Esophagus (tissue), 2 donors: ENCODE results near the gene KCNQ5. TPM values are rescaled to one million over a fixed set of nuclear protein-coding genes. Genes with fewer than 3 reads are reported as not detected.

Source experiments
- H3K27ac ChIP-seq, 2 donors: one replicate each; pipeline ENCODE4 v1.5.1; 2013; ENCODE audit warnings: low read depth in 2 of 2, mild to moderate bottlenecking in 2 of 2, inconsistent platforms in 1 of 2, low read length in 1 of 2, moderate library complexity in 1 of 2
- H3K27me3 ChIP-seq, 2 donors: one replicate each; pipeline ENCODE4 v1.6.1; 2013; ENCODE audit warnings: low read length in 2 of 2, control low read depth in 1 of 2, mild to moderate bottlenecking in 1 of 2; ENCODE audit not compliant: insufficient read depth in 2 of 2, control insufficient read depth in 1 of 2
- H3K36me3 ChIP-seq, 2 donors: one replicate each; pipeline ENCODE4 v1.6.1; 2013; ENCODE audit warnings: low read length in 1 of 2; ENCODE audit not compliant: control insufficient read depth in 2 of 2, insufficient read depth in 2 of 2
- H3K4me1 ChIP-seq, 2 donors: one replicate each; pipeline ENCODE4 v1.6.1; 2013; ENCODE audit warnings: low read length in 1 of 2; ENCODE audit not compliant: control insufficient read depth in 2 of 2, insufficient read depth in 2 of 2
- H3K4me3 ChIP-seq, 2 donors: one replicate each; pipeline ENCODE4 v1.5.1; 2013; ENCODE audit warnings: low read length in 2 of 2, mild to moderate bottlenecking in 2 of 2, low read depth in 1 of 2, moderate library complexity in 1 of 2
- H3K9me3 ChIP-seq, 2 donors: one replicate each; pipeline ENCODE4 v1.6.1; 2013; ENCODE audit warnings: mild to moderate bottlenecking in 2 of 2, low read depth in 1 of 2, low read length in 1 of 2, moderate library complexity in 1 of 2; ENCODE audit not compliant: control insufficient read depth in 2 of 2, insufficient read depth in 1 of 2
- WGBS, 2 donors: extraction: QIAGEN DNeasy Blood & Tissue Kit; methylation state at CpG; one replicate each; pipeline ENCODE4 v1.1.7; 2013; 5-methylcytosine and 5-hydroxymethylcytosine counted together
- polyA plus RNA-seq, 2 donors: library from polyadenylated mRNA; stranded (reverse); fragments of 200-250 nt; gene quantifications; one replicate each; pipeline ENCODE4 v1.2.3, GENCODE V29; 2013
- donor health status: healthy with polysubstance abuse.
- donor health status: Bipolar disorder and iron deficiency.

The KCNQ5 gene
- polyA plus RNA-seq, 2 donors, result 0.18 to 0.22 TPM

DNA sequence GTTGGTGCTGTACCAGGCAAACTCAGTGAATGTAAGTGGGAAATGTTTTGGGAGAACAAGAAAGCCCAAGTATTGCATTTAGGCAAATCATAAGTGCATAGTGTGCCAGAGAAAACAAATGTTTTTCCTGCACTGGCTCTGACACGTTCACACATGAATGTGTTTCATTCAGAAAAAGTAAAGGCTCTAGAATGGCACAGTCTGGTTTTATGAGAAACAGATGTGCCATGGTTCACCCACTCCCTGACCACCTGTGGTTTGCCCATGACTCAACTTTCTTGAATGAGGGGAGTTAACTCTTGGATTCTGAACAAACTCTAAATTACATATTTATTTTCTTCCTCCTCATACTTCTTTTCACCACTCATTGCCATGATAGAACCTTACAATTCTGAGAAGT is 126.9 kb downstream of the KCNQ5 start:
- Histone ChIP-seq H3K4me3 (no peak overlapping the region), H3K4me1 (no peaks in the 10 kb centered on the region), H3K36me3 (no peaks in the 10 kb centered on the region), H3K27ac (no peak overlapping the region), H3K27me3 (no peaks in the 10 kb centered on the region), H3K9me3 (no peaks in the 10 kb centered on the region)
- WGBS, 2 donors, result 24 to 38% methylated on average over 1 of the region's 1 CpG

DNA sequence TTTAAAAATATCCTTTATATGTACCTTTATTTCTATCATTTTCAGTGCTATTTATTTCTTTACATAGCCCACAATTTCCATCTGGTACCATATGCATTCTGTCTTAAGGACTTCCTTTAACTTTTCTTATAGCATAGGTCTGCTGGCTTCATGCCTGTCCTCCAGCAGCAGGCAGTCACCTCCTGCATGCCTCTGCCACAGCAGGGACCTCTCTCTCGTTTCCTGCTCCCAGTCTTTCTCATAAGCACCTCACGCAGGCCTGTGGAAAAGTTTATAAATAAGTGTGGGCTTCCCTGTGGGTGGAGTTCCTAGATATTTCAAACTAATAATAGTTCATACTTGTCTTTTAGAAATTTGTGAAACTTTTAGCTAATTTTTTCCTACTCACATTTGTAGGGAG is 133.9 kb downstream of the KCNQ5 start:
- H3K27ac ChIP-seq, result no peak overlapping the region
- no peaks in the 10 kb centered on the region for H3K27me3 ChIP-seq
- H3K36me3 ChIP-seq, result no peaks in the 10 kb centered on the region
- H3K4me3 ChIP-seq, result no peak overlapping the region
- no peaks in the 10 kb centered on the region for H3K9me3 ChIP-seq
- H3K4me1 ChIP-seq, result no peaks in the 10 kb centered on the region
- WGBS, 2 donors, result 74 to 81% methylated on average over 2 of the region's 2 CpGs

DNA sequence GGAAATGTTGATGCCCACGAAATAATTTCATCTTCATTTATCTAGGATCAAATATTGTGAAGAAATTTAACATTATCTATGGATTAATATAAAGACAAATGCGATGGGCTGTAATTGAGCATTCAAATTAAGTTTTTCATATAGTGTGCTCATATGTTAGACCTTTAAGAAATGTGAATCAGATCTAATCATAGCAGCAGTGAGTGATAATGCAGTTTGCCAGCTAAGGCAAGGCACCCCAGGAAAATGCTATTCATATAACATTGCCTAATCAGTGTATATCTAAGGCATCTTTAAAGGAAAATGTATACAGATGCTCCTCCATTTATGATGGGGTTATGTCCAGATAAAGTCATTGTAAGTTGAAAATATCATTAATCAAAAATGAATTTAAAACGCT is 135.2 kb downstream of the KCNQ5 start:
- Histone ChIP-seq H3K36me3 (no peaks in the 10 kb centered on the region), H3K27me3 (no peaks in the 10 kb centered on the region), H3K4me3 (no peak overlapping the region), H3K9me3 (no peaks in the 10 kb centered on the region), H3K27ac (no peak overlapping the region), H3K4me1 (no peaks in the 10 kb centered on the region)
- WGBS, 2 donors, result 91 to 93% methylated on average over 3 of the region's 3 CpGs

DNA sequence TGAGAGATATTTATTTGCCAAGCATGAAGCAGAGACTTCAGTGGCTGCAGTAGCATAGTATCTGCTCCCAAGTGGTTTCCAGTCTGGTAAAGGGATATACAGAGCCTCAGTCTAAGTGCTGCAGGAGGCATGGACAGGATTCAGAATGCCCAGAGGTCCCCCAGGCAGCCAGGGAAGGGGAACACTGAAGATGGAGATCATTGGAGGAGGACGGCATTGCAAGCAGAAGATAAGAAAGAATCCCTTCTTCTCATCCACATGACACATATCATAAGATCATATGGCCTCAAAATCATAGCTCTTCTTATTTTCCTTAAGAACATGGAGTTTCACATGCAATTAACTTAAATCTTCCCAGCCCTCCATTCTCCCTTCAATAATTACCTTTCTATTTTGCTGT is 136.1 kb downstream of the KCNQ5 start:
- no peaks in the 10 kb centered on the region for H3K9me3 ChIP-seq
- H3K27ac ChIP-seq, result no peak overlapping the region
- H3K27me3 ChIP-seq, result no peaks in the 10 kb centered on the region
- no peaks in the 10 kb centered on the region for H3K36me3 ChIP-seq
- H3K4me3 ChIP-seq, result no peak overlapping the region
- WGBS, 2 donors, result 93 to 97% methylated on average over 1 of the region's 1 CpG
- no peaks in the 10 kb centered on the region for H3K4me1 ChIP-seq

DNA sequence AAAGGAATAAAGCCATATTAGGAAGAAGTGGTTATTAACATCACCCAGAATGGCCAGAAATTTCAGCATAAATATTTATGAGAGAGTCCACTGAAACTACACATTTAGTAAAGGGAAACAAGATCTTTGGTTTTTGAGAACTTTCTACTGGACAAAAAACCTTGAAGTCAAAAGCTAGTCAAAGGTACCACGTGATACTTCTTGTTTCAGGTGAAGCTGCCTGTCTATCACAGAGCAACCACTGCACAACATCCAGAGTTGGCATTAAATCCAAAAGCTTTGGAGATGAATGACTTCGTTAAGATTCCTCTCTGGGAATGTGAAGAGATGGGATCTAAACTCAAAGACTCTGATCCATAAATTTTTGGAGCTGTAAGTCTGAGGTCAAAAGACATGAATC is 137.0 kb downstream of the KCNQ5 start:
- Histone ChIP-seq H3K4me1 (no peaks in the 10 kb centered on the region), H3K27me3 (no peaks in the 10 kb centered on the region), H3K27ac (no peak overlapping the region), H3K9me3 (no peaks in the 10 kb centered on the region), H3K4me3 (no peak overlapping the region), H3K36me3 (no peaks in the 10 kb centered on the region)
- 53 to 54% methylated on average over 2 of the region's 2 CpGs for WGBS, 2 donors

GRCh38 chr6:72760114-72760793 is 138.4 kb downstream of the KCNQ5 start:
- no peaks in the 10 kb centered on the region for H3K4me1 ChIP-seq
- no peaks in the 10 kb centered on the region for H3K27me3 ChIP-seq
- no peaks in the 10 kb centered on the region for H3K9me3 ChIP-seq
- no peak overlapping the region for H3K4me3 ChIP-seq
- H3K36me3 ChIP-seq, result no peaks in the 10 kb centered on the region
- WGBS, 2 donors, result 29 to 40% methylated on average over 3 to 4 of the region's 4 CpGs
- no peak overlapping the region for H3K27ac ChIP-seq

DNA sequence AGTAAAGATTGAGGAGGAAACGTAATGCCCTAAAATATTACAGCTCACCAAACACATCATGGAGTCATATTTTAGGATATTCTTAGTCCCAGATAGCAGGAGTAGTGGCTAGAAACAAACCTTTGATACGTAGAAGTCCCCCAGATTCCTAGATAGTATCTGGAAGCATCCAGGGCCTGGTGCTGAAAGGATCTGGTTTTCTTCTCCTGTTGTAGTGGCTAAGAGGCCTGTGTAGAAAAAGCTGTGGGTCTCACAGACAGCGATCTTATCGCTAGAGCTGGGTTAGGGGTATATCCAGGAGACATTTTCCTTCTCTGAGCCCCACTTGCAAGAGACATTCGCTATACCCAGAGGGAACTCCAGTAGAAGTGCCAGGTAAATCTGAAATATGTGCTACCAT is 139.9 kb downstream of the KCNQ5 start:
- Histone ChIP-seq H3K27ac (no peak overlapping the region), H3K9me3 (no peaks in the 10 kb centered on the region), H3K36me3 (no peaks in the 10 kb centered on the region), H3K4me3 (no peak overlapping the region), H3K27me3 (no peaks in the 10 kb centered on the region), H3K4me1 (no peaks in the 10 kb centered on the region)
- WGBS, 2 donors, result 93% methylated on average over 5 of the region's 5 CpGs

- Histone ChIP-seq H3K4me1 (no peaks in the 10 kb centered on the region), H3K27ac (no peak overlapping the region), H3K9me3 (no peaks in the 10 kb centered on the region), H3K4me3 (no peak overlapping the region), H3K36me3 (no peaks in the 10 kb centered on the region), H3K27me3 (no peaks in the 10 kb centered on the region)
- 86 to 90% methylated on average over 1 of the region's 1 CpG for WGBS, 2 donors
Observed at GRCh38 chr6:72769459-72770125, 147.7 kb downstream of the KCNQ5 start.

- Histone ChIP-seq H3K4me3 (no peak overlapping the region), H3K9me3 (no peaks in the 10 kb centered on the region), H3K36me3 (no peaks in the 10 kb centered on the region), H3K27me3 (no peaks in the 10 kb centered on the region), H3K27ac (no peak overlapping the region), H3K4me1 (no peaks in the 10 kb centered on the region)
- 83 to 85% methylated on average over 3 of the region's 3 CpGs for WGBS, 2 donors
Observed at GRCh38 chr6:72770959-72771358, 149.1 kb downstream of the KCNQ5 start.

- no peak overlapping the region for H3K27ac ChIP-seq
- H3K9me3 ChIP-seq, result no peaks in the 10 kb centered on the region
- WGBS, 2 donors, result 81 to 90% methylated on average over 1 of the region's 1 CpG
- H3K27me3 ChIP-seq, result no peaks in the 10 kb centered on the region
- no peaks in the 10 kb centered on the region for H3K4me1 ChIP-seq
- no peaks in the 10 kb centered on the region for H3K36me3 ChIP-seq
- no peak overlapping the region for H3K4me3 ChIP-seq
Observed at GRCh38 chr6:72776456-72776855, 154.6 kb downstream of the KCNQ5 start.
